TTC549 (cell line): ENCODE measurements around the gene ZNF280D.
"Not testable (repeated sequence)": the region's sequence is repeated elsewhere in the genome, so short reads cannot be mapped to it uniquely, and the experiment has no call there.

ENCODE experiments used
- FAIRE-seq: peaks from 2 replicates; lab custom pipeline; 2012; peaks lifted over from hg19 to GRCh38; lab: Jason Lieb, UNC

Gene ZNF280D

DNA sequence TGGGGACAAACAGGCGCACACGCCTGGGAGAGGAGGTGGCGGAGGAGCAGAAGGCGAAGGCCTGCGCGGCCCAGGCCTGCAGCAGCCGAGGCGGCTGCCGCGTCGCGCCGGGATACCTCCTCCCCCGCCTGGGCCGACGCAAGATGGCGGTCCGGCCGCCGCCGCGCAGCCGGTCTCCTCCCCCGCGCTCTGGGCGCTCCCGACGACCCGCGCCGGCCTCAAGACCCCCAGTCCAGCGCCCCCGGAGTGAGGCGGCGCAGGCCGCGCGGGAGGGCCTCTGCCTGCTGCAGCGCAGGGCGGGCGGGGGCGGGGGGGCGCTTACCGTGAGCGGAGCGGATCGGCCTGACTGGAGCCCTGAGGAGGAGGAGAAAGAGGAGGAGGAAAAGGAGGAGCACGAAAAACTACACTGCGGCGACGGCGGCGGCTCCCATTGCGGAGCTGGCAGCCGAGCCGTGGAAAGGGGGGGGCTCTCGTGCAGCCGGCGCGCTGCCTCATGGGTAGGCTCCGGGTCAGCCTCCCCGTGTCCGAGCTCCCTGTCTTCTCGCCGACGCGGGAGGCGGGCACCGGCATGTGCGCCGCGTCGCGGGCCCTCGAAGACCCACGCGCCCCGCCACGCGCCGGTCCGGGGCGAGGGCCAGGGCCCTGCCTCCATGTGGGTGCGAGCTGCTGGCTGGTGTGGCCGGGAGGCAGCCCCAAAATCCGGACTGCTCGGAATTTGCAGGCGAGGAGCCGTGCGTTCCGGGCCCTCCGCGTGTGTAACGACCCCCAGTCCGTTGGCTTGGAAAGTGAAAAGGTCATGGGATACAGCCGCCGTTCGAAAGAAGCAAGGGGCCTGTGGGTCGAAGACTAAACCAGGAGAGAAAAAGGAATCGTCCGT is at the start of gene ZNF280D:
Gene ZNF280D (minus strand): TSS at position 374 of the 877 bp plus-strand sequence. CDS start 26,400 bp downstream, outside the sequence.
- no peak for FAIRE-seq

DNA sequence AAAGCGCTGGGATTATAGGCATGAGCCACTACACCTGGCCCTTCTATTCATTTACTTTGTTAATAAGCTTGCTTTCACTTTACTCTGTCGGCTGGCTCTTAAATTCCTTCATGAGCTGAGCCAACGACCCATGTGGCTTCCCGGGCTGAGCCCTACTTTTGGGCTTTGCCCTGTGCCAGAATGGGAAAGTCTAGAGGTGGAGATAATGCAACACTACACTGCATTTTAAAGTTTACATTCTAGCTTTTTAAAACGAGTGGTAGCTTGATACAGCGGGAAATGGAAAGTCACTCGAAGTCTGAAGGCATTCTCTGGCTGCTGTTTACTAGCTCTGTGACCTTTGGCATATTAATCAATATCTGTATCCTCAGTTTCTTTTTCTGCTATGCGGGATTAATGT is 49.0 kb upstream of the ZNF280D start:
- FAIRE-seq = no peak

- no peak for FAIRE-seq
Measured at GRCh38 chr15:56781666-56782065, 48.4 kb upstream of the ZNF280D start.

- not testable (repeated sequence) for FAIRE-seq
Measured at GRCh38 chr15:56780102-56780725, 46.9 kb upstream of the ZNF280D start.

DNA sequence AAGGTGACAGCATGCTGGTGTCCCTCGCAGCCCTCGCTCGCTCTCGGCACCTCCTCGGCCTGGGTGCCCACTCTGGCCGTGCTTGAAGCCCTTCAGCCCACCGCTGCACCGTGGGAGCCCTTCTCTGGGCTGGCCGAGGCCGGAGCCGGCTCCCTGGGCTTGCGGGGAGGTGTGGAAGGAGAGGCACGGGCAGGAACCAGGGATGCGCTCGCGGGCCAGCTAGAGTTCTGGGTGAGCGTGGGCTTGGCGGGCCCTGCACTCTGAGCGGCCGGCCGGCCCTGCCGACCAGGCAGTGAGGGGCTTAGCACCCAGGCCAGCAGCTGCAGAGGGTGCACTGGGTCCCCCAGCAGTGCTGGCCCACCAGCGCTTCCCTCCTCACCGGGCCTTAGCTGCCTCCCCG is 46.1 kb upstream of the ZNF280D start:
- FAIRE-seq = not testable (repeated sequence)

- no peak for FAIRE-seq
Measured at GRCh38 chr15:56778761-56779160, 45.5 kb upstream of the ZNF280D start.

DNA sequence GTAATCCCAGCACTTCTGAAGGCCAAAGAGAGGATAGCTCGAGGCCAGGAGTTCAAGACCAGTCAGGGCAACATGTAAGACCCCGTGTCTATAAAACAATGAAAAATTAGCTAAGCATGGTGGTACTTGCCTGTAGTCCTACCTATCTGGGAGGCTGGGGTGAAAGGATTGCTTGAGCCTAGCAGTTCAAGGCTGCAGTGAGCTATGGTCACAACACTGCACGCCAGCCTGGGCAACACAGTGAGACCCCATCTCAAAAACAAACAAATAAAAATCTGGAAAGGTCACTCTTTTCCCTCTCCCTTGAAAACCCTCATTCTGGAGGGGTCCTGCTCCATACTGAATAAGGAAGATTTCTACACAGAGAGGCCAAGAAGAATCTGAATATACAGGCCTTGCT is 43.5 kb upstream of the ZNF280D start:
- FAIRE-seq = no peak

DNA sequence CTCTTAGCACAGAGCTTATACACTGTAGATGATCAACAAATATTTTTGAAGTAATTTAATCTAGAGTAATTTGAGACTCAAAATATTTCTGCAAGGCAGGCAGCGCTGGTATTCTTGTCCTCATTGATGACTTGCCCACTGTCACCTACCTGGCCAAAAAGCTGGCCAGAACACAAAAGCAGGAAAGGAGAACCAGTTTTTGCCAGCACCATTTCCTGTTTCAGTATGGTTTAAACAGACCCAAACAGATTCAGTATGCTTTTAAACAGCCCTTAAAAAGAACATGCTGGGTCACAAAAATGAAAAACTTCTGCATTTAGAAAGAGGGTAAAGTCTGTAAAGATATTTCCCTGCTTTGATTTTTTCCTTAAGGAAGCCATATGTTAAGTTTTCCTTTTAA is 42.3 kb upstream of the ZNF280D start:
- FAIRE-seq = no peak

GRCh38 chr15:56774356-56774755 is 41.0 kb upstream of the ZNF280D start:
- FAIRE-seq = no peak

- FAIRE-seq = no peak
Measured at GRCh38 chr15:56772868-56773639, 39.7 kb upstream of the ZNF280D start.

- no peak for FAIRE-seq
Measured at GRCh38 chr15:56770173-56770572, 36.9 kb upstream of the ZNF280D start.

DNA sequence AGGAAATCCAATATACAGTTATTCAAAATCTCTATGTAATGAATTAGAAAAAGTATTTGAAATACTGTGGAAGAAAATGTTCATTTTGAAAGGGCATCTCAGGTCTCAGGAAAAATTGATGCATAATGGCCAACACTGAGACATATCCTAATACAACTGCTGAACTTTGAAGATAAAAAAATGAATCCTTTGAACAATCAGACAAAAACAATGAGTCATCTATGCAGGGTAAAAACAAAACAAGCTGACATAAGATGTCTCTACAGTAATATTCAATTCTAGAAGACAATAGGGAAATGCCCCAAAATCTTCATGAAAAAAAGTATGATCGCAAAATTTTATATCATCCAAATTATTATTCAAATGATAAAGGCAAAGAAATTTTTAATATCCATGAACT is 34.0 kb upstream of the ZNF280D start:
- FAIRE-seq = no peak

DNA sequence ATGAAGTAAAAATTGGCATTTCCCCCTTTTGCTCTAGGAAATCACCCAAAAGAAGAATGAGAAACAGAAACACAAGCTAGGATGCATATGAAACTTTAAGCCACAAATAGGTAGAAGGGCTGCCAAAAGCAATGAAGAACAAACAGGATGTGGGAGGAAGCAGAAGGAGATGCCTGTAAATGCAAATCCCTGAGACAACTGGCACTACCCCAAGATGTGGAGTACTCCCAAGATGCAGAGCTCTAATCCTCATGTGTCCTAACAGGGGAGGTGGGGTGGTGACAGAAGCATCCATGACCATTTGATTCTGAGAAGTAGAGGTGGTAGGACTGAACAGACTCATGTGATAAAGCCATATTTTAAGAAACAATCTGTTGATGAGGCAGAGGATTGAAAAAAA is 31.9 kb upstream of the ZNF280D start:
- no peak for FAIRE-seq

- no peak for FAIRE-seq
Measured at GRCh38 chr15:56763141-56763895, 30.0 kb upstream of the ZNF280D start.

DNA sequence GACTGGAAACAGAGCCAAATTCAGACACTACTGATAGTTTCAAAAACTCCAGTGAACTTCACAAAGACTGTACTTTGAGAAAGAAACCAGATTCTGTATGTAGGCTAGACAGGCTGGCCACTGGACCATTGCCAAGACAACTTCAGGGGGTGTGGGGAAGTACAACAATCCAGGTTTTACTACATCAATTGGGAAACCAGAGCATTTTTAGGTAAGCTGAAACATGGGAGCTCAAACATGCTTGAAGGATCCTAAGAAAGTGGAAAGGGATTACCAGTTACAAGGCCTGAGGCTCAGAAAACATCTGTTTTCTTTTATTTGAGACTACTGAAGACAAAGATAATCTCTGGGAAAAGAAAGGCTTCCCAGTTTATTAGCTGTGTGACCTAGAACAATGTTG is 26.9 kb upstream of the ZNF280D start:
- no peak for FAIRE-seq

DNA sequence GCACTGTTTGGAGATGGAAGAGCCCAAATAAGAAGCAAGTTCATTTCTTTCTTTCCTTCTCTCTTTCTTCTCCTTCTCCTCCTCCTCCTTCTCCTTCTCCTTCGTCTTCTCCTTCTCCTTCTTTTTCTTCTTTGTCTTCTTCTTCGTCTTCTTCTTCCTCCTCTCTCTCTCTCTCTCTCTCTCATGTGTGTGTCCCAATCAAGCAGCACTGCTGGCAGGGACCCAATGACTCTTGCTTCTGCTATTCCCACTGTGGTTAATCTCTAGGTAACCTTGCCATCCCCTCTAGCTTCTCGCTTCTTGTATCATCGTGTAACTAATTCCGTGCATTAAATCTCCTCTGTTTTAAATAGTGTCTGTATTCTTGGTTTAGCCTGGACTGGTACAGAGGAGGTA is 26.1 kb upstream of the ZNF280D start:
- no peak for FAIRE-seq

- FAIRE-seq = no peak
Measured at GRCh38 chr15:56758770-56759449, 25.6 kb upstream of the ZNF280D start.

GRCh38 chr15:56757875-56758274 is 24.6 kb upstream of the ZNF280D start:
- no peak for FAIRE-seq

DNA sequence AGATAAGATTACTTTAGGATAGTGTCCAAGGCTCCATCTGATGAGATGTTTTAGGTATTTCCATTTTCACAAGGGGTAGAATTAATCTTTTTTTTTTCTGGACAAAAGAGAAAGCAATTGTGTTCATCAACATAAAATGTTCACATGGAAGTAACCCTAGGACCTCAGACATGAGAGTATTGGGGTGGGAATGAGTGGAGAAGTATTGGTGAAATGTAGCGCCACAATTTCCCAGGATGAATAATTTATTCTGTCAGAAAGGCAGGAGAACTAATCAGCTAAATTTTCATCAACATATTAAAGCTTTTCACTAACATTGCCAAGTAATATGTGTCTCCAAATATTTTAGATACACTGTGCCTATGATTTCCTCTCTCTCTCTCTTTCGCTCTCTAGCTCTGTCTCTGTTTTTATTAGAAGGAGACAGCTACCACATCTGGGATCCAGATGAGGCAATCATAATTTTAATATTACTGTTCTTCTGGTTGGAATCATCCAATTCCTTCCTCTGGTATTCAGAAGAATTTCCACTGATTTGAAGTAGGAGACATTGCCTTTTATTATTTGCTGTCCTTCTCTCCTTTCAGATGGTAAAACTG is 21.6 kb upstream of the ZNF280D start:
- no peak for FAIRE-seq

DNA sequence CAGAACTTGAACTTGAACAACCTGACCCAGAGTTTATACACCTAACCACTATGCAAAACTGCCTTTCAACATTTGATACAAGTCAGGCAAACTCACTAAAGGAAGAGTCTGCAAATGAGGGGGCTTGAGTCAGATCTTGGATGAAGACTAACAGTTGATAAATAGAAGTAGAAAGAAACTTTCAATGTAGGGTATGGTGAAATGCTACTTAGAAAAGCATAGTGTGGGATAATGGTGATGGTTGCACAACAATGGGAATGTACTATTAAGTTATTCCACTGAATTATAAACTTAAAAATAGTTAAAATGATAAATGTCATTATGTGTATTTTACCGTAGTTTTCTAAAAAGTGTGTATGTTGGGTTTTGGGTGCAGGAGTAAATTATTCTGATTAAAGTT is 19.7 kb upstream of the ZNF280D start:
- no peak for FAIRE-seq

GRCh38 chr15:56749982-56750381 is 16.7 kb upstream of the ZNF280D start:
- no peak for FAIRE-seq
